Neural cell (in vitro differentiated cells): ENCODE results near the gene SURF1. TPM values are rescaled to one million over a fixed set of nuclear protein-coding genes. Genes with fewer than 3 reads are reported as not detected.

Experiments
- H2AFZ ChIP-seq: fragments of 200-600, 300-800 bp; sonication (generic), shearing (Covaris generic); 2 replicates; pipeline ENCODE4 v1.6.0; 2014; ENCODE audit warnings: low read depth, mild to moderate bottlenecking, antibody characterized with exemption, low read length, moderate library complexity
- H3F3A ChIP-seq: fragments of 200-600 bp; shearing (Covaris generic); 2 replicates; pipeline ENCODE4 v1.6.1; 2016; ENCODE audit warnings: mild to moderate bottlenecking, moderate library complexity, mixed read lengths, antibody characterized with exemption, low read length; ENCODE audit not compliant: insufficient read depth, poor library complexity, severe bottlenecking
- H3K27ac ChIP-seq: fragments of 200-600, 300-800 bp; sonication (generic), shearing (Covaris generic); 2 replicates; pipeline ENCODE4 v1.5.1; 2014; ENCODE audit warnings: mild to moderate bottlenecking, low read length, moderate library complexity
- H3K27me3 ChIP-seq: fragments of 300-800, 200-600 bp; sonication (generic), shearing (Covaris generic); 2 replicates; pipeline ENCODE4 v1.6.0; 2014; ENCODE audit warnings: mild to moderate bottlenecking, low read depth, low read length, moderate library complexity; ENCODE audit not compliant: insufficient read depth
- H3K36me3 ChIP-seq: fragments of 300-800, 200-600 bp; sonication (generic), shearing (Covaris generic); 2 replicates; pipeline ENCODE4 v1.5.1; 2014; ENCODE audit warnings: mild to moderate bottlenecking, antibody characterized with exemption, low read length, moderate library complexity; ENCODE audit not compliant: insufficient read depth
- H3K4me2 ChIP-seq: fragments of 300-800, 200-600 bp; sonication (generic), shearing (Covaris generic); 2 replicates; pipeline ENCODE4 v1.6.0; 2014; ENCODE audit warnings: mild to moderate bottlenecking, low read length
- H3K4me3 ChIP-seq: fragments of 300-800, 200-600 bp; sonication (generic), shearing (Covaris generic); 2 replicates; pipeline ENCODE4 v1.5.1; 2014; ENCODE audit warnings: mild to moderate bottlenecking, low read length, moderate library complexity
- H3K79me2 ChIP-seq: fragments of 200-600 bp; shearing (Covaris generic); replicated peaks from 2 replicates; pipeline ENCODE4 v1.6.0; 2014; ENCODE audit warnings: mild to moderate bottlenecking, low read length, moderate library complexity; ENCODE audit not compliant: insufficient read depth
- H3K9ac ChIP-seq: fragments of 300-800, 200-600 bp; sonication (generic), shearing (Covaris generic); 2 replicates; pipeline ENCODE4 v1.6.1; 2016; ENCODE audit warnings: mild to moderate bottlenecking, low read length, mixed read lengths
- H3K9me2 ChIP-seq: fragments of 200-600 bp; shearing (Covaris generic); 2 replicates; pipeline ENCODE4 v1.6.1; 2016; ENCODE audit warnings: mild to moderate bottlenecking, low read length, mixed read lengths; ENCODE audit not compliant: insufficient read depth
- H3K9me3 ChIP-seq: fragments of 200-600, 300-800 bp; sonication (generic), shearing (Covaris generic); 2 replicates; pipeline ENCODE4 v1.6.1; 2016; ENCODE audit warnings: mild to moderate bottlenecking, mixed run types, low read length, moderate library complexity, mixed read lengths
- H4K20me1 ChIP-seq: fragments of 200-600 bp; shearing (Covaris generic); 2 replicates; pipeline ENCODE4 v1.6.1; 2016; ENCODE audit warnings: mild to moderate bottlenecking, mixed run types; ENCODE audit not compliant: insufficient read depth
- EP300 ChIP-seq: fragments of 450-650 bp; conservative IDR thresholded peaks from 2 replicates; pipeline ENCODE4 v1.6.1; 2014; ENCODE audit warnings: antibody characterized with exemption, mild to moderate bottlenecking, moderate library complexity; ENCODE audit not compliant: poor library complexity, severe bottlenecking
- EZH2 ChIP-seq: fragments of 200-600, 300-800 bp; shearing (Covaris generic), sonication (generic); IDR thresholded peaks from 2 replicates; pipeline ENCODE4 v1.6.1; 2014; ENCODE audit warnings: antibody characterized with exemption, low read length, borderline replicate concordance, mild to moderate bottlenecking; ENCODE audit not compliant: insufficient read depth, poor library complexity, severe bottlenecking
- MXI1 ChIP-seq: fragments of 450-650 bp; conservative IDR thresholded peaks from 2 replicates; pipeline ENCODE4 v1.6.1; 2014; ENCODE audit warnings: antibody characterized with exemption, mild to moderate bottlenecking; ENCODE audit not compliant: poor library complexity, severe bottlenecking
- POLR2AphosphoS5 ChIP-seq: IDR thresholded peaks from 2 replicates; pipeline ENCODE4 v1.6.1; 2012
- RAD21 ChIP-seq: fragments of 450-650 bp; conservative IDR thresholded peaks from 2 replicates; pipeline ENCODE4 v1.6.1; 2014; ENCODE audit warnings: antibody characterized with exemption, mild to moderate bottlenecking, moderate library complexity
- SMC3 ChIP-seq: fragments of 450-650 bp; conservative IDR thresholded peaks from 2 replicates; pipeline ENCODE4 v1.6.1; 2014; ENCODE audit warnings: antibody characterized with exemption, mild to moderate bottlenecking, moderate library complexity; ENCODE audit not compliant: poor library complexity
- TAF1 ChIP-seq: IDR thresholded peaks from 2 replicates; pipeline ENCODE4 v1.6.1; 2012; ENCODE audit warnings: low read depth
- polyA plus RNA-seq: library from polyadenylated mRNA; depleted of rRNA; stranded (reverse); fragments of >200 nt; gene quantifications from 2 replicates; pipeline ENCODE4 v1.2.3, GENCODE V29; 2014
- TF ChIP-seq, protein P1 (sequence below): fragments of 450-650 bp; IDR thresholded peaks from 2 replicates; pipeline ENCODE4 v1.5.1; 2014; ENCODE audit warnings: antibody characterized with exemption, mild to moderate bottlenecking, moderate library complexity; ENCODE audit not compliant: poor library complexity, severe bottlenecking
- TF ChIP-seq, protein P2 (sequence below): IDR thresholded peaks from 2 replicates; pipeline ENCODE4 v1.6.1; 2012; ENCODE audit warnings: borderline replicate concordance

Gene SURF1
- polyA plus RNA-seq, 1 donor from 2014 or later: 32.3 TPM

DNA sequence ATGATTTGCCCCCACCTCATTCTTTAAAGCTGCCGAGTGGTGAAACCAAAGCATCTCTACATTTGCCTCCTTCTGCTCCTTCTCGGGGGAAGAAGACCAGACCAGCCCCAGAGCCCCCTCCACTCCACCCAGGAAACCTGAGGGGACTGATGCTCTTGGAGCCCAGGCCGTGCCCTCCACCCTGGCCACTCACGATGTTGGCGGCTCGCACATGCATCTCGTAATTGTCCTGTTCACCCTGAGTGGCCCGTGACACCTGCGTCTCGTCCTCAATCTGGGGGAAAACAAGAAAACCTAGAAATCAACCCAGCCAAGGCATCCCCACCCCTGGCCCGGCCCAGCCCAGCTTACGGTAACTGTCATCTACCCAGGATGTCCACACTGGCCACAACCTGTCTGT lies 11.3 kb downstream of the SURF1 start:
- Histone ChIP-seq H3K9me2 (no peaks in the 10 kb centered on the region), H4K20me1 (no peaks in the 10 kb centered on the region), H3K4me3 (no peak overlapping the region), H3K4me2 (no peak overlapping the region), H3K79me2 (peaks cover 25% of the 10 kb centered on the region), H3K9me3 (no peaks in the 10 kb centered on the region), H3K27me3 (no peaks in the 10 kb centered on the region), H2AFZ (no peak overlapping the region), H3K27ac (no peak overlapping the region), H3K9ac (no peak overlapping the region), H3K36me3 (no peaks in the 10 kb centered on the region), H3F3A (no peaks in the 10 kb centered on the region)
- TF ChIP-seq TAF1 (no peak), EP300 (no peak), POLR2AphosphoS5 (no peak), RAD21 (no peak), SMC3 (no peak), MXI1 (no peak)
- TF ChIP-seq, protein P1, sequence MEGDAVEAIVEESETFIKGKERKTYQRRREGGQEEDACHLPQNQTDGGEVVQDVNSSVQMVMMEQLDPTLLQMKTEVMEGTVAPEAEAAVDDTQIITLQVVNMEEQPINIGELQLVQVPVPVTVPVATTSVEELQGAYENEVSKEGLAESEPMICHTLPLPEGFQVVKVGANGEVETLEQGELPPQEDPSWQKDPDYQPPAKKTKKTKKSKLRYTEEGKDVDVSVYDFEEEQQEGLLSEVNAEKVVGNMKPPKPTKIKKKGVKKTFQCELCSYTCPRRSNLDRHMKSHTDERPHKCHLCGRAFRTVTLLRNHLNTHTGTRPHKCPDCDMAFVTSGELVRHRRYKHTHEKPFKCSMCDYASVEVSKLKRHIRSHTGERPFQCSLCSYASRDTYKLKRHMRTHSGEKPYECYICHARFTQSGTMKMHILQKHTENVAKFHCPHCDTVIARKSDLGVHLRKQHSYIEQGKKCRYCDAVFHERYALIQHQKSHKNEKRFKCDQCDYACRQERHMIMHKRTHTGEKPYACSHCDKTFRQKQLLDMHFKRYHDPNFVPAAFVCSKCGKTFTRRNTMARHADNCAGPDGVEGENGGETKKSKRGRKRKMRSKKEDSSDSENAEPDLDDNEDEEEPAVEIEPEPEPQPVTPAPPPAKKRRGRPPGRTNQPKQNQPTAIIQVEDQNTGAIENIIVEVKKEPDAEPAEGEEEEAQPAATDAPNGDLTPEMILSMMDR: no peak
- TF ChIP-seq, protein P2, sequence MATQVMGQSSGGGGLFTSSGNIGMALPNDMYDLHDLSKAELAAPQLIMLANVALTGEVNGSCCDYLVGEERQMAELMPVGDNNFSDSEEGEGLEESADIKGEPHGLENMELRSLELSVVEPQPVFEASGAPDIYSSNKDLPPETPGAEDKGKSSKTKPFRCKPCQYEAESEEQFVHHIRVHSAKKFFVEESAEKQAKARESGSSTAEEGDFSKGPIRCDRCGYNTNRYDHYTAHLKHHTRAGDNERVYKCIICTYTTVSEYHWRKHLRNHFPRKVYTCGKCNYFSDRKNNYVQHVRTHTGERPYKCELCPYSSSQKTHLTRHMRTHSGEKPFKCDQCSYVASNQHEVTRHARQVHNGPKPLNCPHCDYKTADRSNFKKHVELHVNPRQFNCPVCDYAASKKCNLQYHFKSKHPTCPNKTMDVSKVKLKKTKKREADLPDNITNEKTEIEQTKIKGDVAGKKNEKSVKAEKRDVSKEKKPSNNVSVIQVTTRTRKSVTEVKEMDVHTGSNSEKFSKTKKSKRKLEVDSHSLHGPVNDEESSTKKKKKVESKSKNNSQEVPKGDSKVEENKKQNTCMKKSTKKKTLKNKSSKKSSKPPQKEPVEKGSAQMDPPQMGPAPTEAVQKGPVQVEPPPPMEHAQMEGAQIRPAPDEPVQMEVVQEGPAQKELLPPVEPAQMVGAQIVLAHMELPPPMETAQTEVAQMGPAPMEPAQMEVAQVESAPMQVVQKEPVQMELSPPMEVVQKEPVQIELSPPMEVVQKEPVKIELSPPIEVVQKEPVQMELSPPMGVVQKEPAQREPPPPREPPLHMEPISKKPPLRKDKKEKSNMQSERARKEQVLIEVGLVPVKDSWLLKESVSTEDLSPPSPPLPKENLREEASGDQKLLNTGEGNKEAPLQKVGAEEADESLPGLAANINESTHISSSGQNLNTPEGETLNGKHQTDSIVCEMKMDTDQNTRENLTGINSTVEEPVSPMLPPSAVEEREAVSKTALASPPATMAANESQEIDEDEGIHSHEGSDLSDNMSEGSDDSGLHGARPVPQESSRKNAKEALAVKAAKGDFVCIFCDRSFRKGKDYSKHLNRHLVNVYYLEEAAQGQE: no peak

DNA sequence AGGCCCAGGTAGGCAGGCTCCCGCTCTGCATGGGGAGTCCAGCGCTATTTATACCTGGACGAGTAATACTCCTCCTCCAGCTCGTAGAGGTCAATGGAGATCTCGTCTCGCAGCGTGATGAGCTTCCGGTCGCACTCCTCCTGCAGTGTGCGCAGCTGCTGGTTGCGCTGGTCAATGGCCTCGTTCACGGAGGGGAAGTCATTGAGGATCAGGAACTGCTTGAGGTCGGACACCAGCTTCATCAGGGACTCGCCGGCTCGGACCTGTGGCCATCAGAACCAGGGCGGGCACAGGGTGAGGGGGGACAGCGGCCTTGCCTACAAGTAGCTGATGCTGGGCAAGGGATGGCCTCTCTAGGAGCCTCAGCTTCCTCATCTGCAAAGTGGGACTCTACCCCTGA lies 12.2 kb downstream of the SURF1 start:
- TF ChIP-seq, protein P1: no peak
- TF ChIP-seq MXI1 (no peak), EZH2 (no peak), POLR2AphosphoS5 (no peak), SMC3 (no peak), EP300 (no peak), TAF1 (no peak), RAD21 (no peak)
- TF ChIP-seq, protein P2: no peak
- H3K4me3 ChIP-seq: no peak overlapping the region

More for the DNA sequence above, 12.2 kb downstream of the SURF1 start:
- Histone ChIP-seq H3K9ac (no peak overlapping the region), H3K36me3 (no peaks in the 10 kb centered on the region), H3K27me3 (no peaks in the 10 kb centered on the region), H2AFZ (no peak overlapping the region), H3K4me2 (no peak overlapping the region), H3F3A (no peaks in the 10 kb centered on the region), H4K20me1 (no peaks in the 10 kb centered on the region), H3K27ac (no peak overlapping the region), H3K9me3 (no peaks in the 10 kb centered on the region), H3K79me2 (peaks cover 20% of the 10 kb centered on the region), H3K9me2 (no peaks in the 10 kb centered on the region)
